Osteocyte (in vitro differentiated cells): ENCODE data around the gene C1QTNF4. TPM values are rescaled to one million over a fixed set of nuclear protein-coding genes. Genes with fewer than 3 reads are reported as not detected.
A peak's percentile ranks its signal among the peaks of the same experiment; 100 is the strongest.

ENCODE experiments used
- DNase-seq: peaks from one replicate; pipeline ENCODE4 v3.0.0; 2021; ENCODE audit warnings: mixed read lengths; ENCODE audit not compliant: unreplicated experiment; ENCODE audit errors: extremely low spot score
- H3K27ac Mint-ChIP-seq: one replicate; pipeline ENCODE4 v1.8.0; 2021; ENCODE audit warnings: mild to moderate bottlenecking, mixed read lengths; ENCODE audit not compliant: unreplicated experiment
- H3K27me3 Mint-ChIP-seq: one replicate; pipeline ENCODE4 v1.8.0; 2021; ENCODE audit warnings: mixed read lengths; ENCODE audit not compliant: unreplicated experiment
- H3K36me3 Mint-ChIP-seq: one replicate; pipeline ENCODE4 v1.8.0; 2021; ENCODE audit warnings: mixed read lengths; ENCODE audit not compliant: unreplicated experiment
- H3K4me1 Mint-ChIP-seq: one replicate; pipeline ENCODE4 v1.8.0; 2021; ENCODE audit warnings: mixed read lengths; ENCODE audit not compliant: unreplicated experiment
- H3K4me3 Mint-ChIP-seq: one replicate; pipeline ENCODE4 v1.8.0; 2021; ENCODE audit warnings: mild to moderate bottlenecking, moderate library complexity, mixed read lengths; ENCODE audit not compliant: unreplicated experiment
- H3K9me3 Mint-ChIP-seq: one replicate; pipeline ENCODE4 v1.8.0; 2021; ENCODE audit warnings: mixed read lengths; ENCODE audit not compliant: unreplicated experiment
- total RNA-seq: library from RNA; stranded (reverse); gene quantifications from 2 replicates; pipeline ENCODE4 v1.2.1, GENCODE V29; 2021
- TF ChIP-seq, protein P1 (sequence below): fragments of 200-600 bp; sonication (generic); IDR thresholded peaks from 2 replicates; pipeline ENCODE4 v1.5.0; 2021; ENCODE audit warnings: antibody characterized with exemption, mild to moderate bottlenecking, moderate library complexity

Gene C1QTNF4
- total RNA-seq, 1 donor from 2014 or later: 0.51 TPM

- Mint-ChIP-seq H3K36me3 (peaks cover 22% of the 10 kb centered on the region), H3K9me3 (no peaks in the 10 kb centered on the region), H3K4me3 (no peak overlapping the region), H3K27me3 (no peaks in the 10 kb centered on the region), H3K27ac (no peak overlapping the region), H3K4me1 (peaks cover 37% of the 10 kb centered on the region)
- TF ChIP-seq, protein P1, sequence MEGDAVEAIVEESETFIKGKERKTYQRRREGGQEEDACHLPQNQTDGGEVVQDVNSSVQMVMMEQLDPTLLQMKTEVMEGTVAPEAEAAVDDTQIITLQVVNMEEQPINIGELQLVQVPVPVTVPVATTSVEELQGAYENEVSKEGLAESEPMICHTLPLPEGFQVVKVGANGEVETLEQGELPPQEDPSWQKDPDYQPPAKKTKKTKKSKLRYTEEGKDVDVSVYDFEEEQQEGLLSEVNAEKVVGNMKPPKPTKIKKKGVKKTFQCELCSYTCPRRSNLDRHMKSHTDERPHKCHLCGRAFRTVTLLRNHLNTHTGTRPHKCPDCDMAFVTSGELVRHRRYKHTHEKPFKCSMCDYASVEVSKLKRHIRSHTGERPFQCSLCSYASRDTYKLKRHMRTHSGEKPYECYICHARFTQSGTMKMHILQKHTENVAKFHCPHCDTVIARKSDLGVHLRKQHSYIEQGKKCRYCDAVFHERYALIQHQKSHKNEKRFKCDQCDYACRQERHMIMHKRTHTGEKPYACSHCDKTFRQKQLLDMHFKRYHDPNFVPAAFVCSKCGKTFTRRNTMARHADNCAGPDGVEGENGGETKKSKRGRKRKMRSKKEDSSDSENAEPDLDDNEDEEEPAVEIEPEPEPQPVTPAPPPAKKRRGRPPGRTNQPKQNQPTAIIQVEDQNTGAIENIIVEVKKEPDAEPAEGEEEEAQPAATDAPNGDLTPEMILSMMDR: no peak
- no peak for DNase-seq
Observed at GRCh38 chr11:47573321-47573720, 20.9 kb downstream of the C1QTNF4 start.

DNA sequence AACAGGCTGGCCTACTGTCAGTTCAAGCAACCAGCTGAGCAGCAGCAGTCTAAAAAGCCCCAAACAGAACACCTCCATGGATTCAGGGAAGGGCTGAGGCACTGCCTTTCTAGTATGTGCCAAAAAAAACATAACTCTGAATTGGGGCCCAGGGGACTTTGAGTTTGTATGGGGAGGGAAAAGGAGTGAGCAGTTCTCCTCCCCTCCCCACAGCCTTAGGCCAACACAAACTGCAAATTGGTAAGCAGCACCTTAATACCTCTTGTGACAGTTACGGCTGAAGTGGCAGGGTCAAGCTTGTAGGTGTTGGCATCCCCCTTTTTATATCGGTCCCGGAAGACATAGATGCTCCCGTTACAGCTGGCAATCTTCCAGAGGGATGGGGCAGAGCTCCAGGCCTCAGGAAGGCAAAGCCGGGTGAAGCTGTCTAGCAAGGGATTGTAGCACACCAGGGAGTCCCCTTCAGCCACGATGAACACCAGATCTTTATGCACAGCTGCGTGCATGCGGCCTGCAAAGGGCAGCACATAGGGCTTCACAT, 21.4 kb downstream of the C1QTNF4 start:
- Mint-ChIP-seq H3K27ac (no peak overlapping the region), H3K36me3 (peaks cover 22% of the 10 kb centered on the region), H3K27me3 (no peaks in the 10 kb centered on the region), H3K9me3 (no peaks in the 10 kb centered on the region), H3K4me3 (no peak overlapping the region), H3K4me1 (peaks cover 32% of the 10 kb centered on the region)
- TF ChIP-seq, protein P1: no peak
- DNase-seq: no peak

GRCh38 chr11:47571895-47572294, 22.3 kb downstream of the C1QTNF4 start:
- Mint-ChIP-seq H3K4me1 (peaks cover 24% of the 10 kb centered on the region), H3K36me3 (peaks cover 20% of the 10 kb centered on the region), H3K27me3 (no peaks in the 10 kb centered on the region), H3K27ac (peak overlapping the region; percentile 27), H3K9me3 (no peaks in the 10 kb centered on the region), H3K4me3 (no peak overlapping the region)
- DNase-seq: no peak
- TF ChIP-seq, protein P1: no peak

DNA sequence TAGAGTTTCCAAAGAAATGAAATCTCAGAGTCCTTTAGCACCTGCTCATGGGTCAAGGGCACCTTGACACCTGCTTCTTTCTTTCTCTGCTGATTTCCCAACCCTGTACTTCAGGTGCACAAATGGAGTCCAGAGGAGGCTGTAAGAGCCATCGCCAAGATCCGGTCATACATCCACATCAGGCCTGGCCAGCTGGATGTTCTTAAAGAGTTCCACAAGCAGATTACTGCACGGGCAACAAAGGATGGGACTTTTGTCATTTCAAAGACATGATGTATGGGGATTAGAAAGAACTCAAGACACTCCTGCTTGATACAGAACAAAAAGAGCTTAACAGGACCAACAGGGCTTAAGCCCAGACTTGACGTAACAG, 22.9 kb downstream of the C1QTNF4 start:
- TF ChIP-seq, protein P1: no peak
- Mint-ChIP-seq H3K9me3 (no peaks in the 10 kb centered on the region), H3K36me3 (peaks cover 19% of the 10 kb centered on the region), H3K27me3 (no peaks in the 10 kb centered on the region), H3K4me1 (peaks cover 28% of the 10 kb centered on the region), H3K4me3 (no peak overlapping the region), H3K27ac (no peak overlapping the region)
- DNase-seq: no peak

GRCh38 chr11:47570651-47571356, 23.4 kb downstream of the C1QTNF4 start:
- H3K27me3 Mint-ChIP-seq: no peaks in the 10 kb centered on the region
- H3K36me3 Mint-ChIP-seq: peaks cover 19% of the 10 kb centered on the region
- no peaks in the 10 kb centered on the region for H3K9me3 Mint-ChIP-seq
- H3K4me1 Mint-ChIP-seq: peaks cover 33% of the 10 kb centered on the region
- H3K27ac Mint-ChIP-seq: no peak overlapping the region
- no peak for DNase-seq
- no peak overlapping the region for H3K4me3 Mint-ChIP-seq
- TF ChIP-seq, protein P1: no peak
